ENCODE measurements around the gene MTIF3. TPM values are rescaled to one million over a fixed set of nuclear protein-coding genes. Genes with fewer than 3 reads are reported as not detected.

MTIF3 gene
- total RNA-seq, 2 donors from 2014 or later = 28.3 to 29.5 TPM

- peak overlapping the region; percentile 87 for H3K4me3 ChIP-seq
- DNase-seq (ENCODE audit: low spot score) = no peak
- no peaks in the 10 kb centered on the region for H3K36me3 ChIP-seq
- ATAC-seq (ENCODE audit: insufficient number of reproducible peaks, low FRiP score, low read depth) = no peak
- H3K9me3 ChIP-seq = no peaks in the 10 kb centered on the region
- H3K27ac ChIP-seq = peak overlapping the region; percentile 73 to 82
- peaks cover 17 to 33% of the 10 kb centered on the region in 2 donors for H3K4me1 ChIP-seq (ENCODE audit: control insufficient read depth in 1 of 2, low read depth in 2 of 2)
- TF ChIP-seq CTCF (IDR thresholded peaks at IDR 0.05) = no peak
- no peaks in the 10 kb centered on the region for H3K27me3 ChIP-seq (replicated peaks; ENCODE audit: insufficient read depth)
Measured at GRCh38 chr13:27425158-27425917, 25.0 kb downstream of the MTIF3 start.

- TF ChIP-seq CTCF (IDR thresholded peaks at IDR 0.05) = no peak
- peak; percentile 28 for DNase-seq (ENCODE audit: low spot score)
- H3K36me3 ChIP-seq = no peaks in the 10 kb centered on the region
- peak within 1 kb of the TSS; percentile 76 to 82 for H3K27ac ChIP-seq
- peak; percentile 62 for ATAC-seq (ENCODE audit: insufficient number of reproducible peaks, low FRiP score, low read depth)
- H3K9me3 ChIP-seq = no peaks in the 10 kb centered on the region
- no peaks in the 10 kb centered on the region for H3K27me3 ChIP-seq (replicated peaks; ENCODE audit: insufficient read depth)
- peaks cover 17 to 33% of the 10 kb centered on the region in 2 donors for H3K4me1 ChIP-seq (ENCODE audit: control insufficient read depth in 1 of 2, low read depth in 2 of 2)
- H3K4me3 ChIP-seq = peak within 1 kb of the TSS; percentile 87
Measured at GRCh38 chr13:27424246-27425157, 25.9 kb downstream of the MTIF3 start, which contains the start of gene GTF3A. Gene GTF3A, plus strand, starts transcription at chr13:27424619.

GRCh38 chr13:27423333-27423732 lies 27.0 kb downstream of the MTIF3 start:
- TF ChIP-seq CTCF (IDR thresholded peaks at IDR 0.05) = no peak
- no peaks in the 10 kb centered on the region for H3K27me3 ChIP-seq (replicated peaks; ENCODE audit: insufficient read depth)
- no peak overlapping the region for H3K4me3 ChIP-seq
- no peak overlapping the region for H3K27ac ChIP-seq
- ATAC-seq (ENCODE audit: insufficient number of reproducible peaks, low FRiP score, low read depth) (no peak), DNase-seq (ENCODE audit: low spot score) (no peak)
- H3K9me3 ChIP-seq = no peaks in the 10 kb centered on the region
- H3K36me3 ChIP-seq = no peaks in the 10 kb centered on the region
- H3K4me1 ChIP-seq (ENCODE audit: control insufficient read depth in 1 of 2, low read depth in 2 of 2) = peaks cover 17 to 33% of the 10 kb centered on the region in 2 donors

GRCh38 chr13:27421101-27421871 lies 29.1 kb downstream of the MTIF3 start:
- TF ChIP-seq CTCF (IDR thresholded peaks at IDR 0.05) = no peak
- no peak overlapping the region for H3K27ac ChIP-seq
- H3K36me3 ChIP-seq = no peaks in the 10 kb centered on the region
- H3K4me3 ChIP-seq = no peak overlapping the region
- ATAC-seq (ENCODE audit: insufficient number of reproducible peaks, low FRiP score, low read depth) (no peak), DNase-seq (ENCODE audit: low spot score) (no peak)
- H3K4me1 ChIP-seq (ENCODE audit: control insufficient read depth in 1 of 2, low read depth in 2 of 2) = peaks cover 9 to 18% of the 10 kb centered on the region in 2 donors
- H3K27me3 ChIP-seq (replicated peaks; ENCODE audit: insufficient read depth) = no peaks in the 10 kb centered on the region
- H3K9me3 ChIP-seq = no peaks in the 10 kb centered on the region

Measured in thoracic aorta (tissue), 2 donors.